ENCODE data around the gene ZNF236. TPM values are rescaled to one million over a fixed set of nuclear protein-coding genes. Genes with fewer than 3 reads are reported as not detected.

ZNF236 gene
- total RNA-seq, 1 donor from 2014 or later: 27.4 TPM

- intact Hi-C loops (cut with micrococcal nuclease): no loop called here
- Mint-ChIP-seq H3K9me3 (no peaks in the 10 kb centered on the region), H3K4me1 (no peaks in the 10 kb centered on the region), H3K27me3 (no peaks in the 10 kb centered on the region), H3K27ac (no peak overlapping the region), H3K4me3 (no peak overlapping the region), H3K36me3 (ENCODE audit: low read depth) (peaks cover 66% of the 10 kb centered on the region)
- DNase-seq: no peak
- TF ChIP-seq CTCF (IDR thresholded peaks at IDR 0.05): no peak
- no peak for ATAC-seq (ENCODE audit: low read depth)
- POLR2A ChIA-PET: no interaction called here
- CTCF ChIA-PET: no interaction called here
Observed at GRCh38 chr18:76896677-76897076, 74.3 kb downstream of the ZNF236 start.

- no peak overlapping the region for H3K27ac Mint-ChIP-seq
- ChIA-PET POLR2A (no interaction called here), CTCF (no interaction called here)
- H3K4me1 Mint-ChIP-seq: no peaks in the 10 kb centered on the region
- H3K9me3 Mint-ChIP-seq: no peaks in the 10 kb centered on the region
- no peak for TF ChIP-seq CTCF (IDR thresholded peaks at IDR 0.05)
- no peak for ATAC-seq (ENCODE audit: low read depth)
- intact Hi-C loops (cut with micrococcal nuclease): no loop called here
- no peak overlapping the region for H3K4me3 Mint-ChIP-seq
- H3K36me3 Mint-ChIP-seq (ENCODE audit: low read depth): peaks cover 68% of the 10 kb centered on the region
- DNase-seq: no peak
- H3K27me3 Mint-ChIP-seq: no peaks in the 10 kb centered on the region
Observed at GRCh38 chr18:76897257-76897656, 74.9 kb downstream of the ZNF236 start.

GRCh38 chr18:76903386-76903785, 81.0 kb downstream of the ZNF236 start:
- H3K36me3 Mint-ChIP-seq (ENCODE audit: low read depth): peaks cover 76% of the 10 kb centered on the region
- POLR2A ChIA-PET: no interaction called here
- TF ChIP-seq CTCF (IDR thresholded peaks at IDR 0.05): no peak

GRCh38 chr18:76905821-76906220, 83.5 kb downstream of the ZNF236 start:
- no peaks in the 10 kb centered on the region for H3K27me3 Mint-ChIP-seq
- ChIA-PET CTCF (interaction anchor here (1.2 kb wide), 1 partner anchor 16 kb away, joined by 5 read pairs; no protein-coding TSS in a partner anchor), POLR2A (no interaction called here)
- no peaks in the 10 kb centered on the region for H3K4me1 Mint-ChIP-seq
- H3K9me3 Mint-ChIP-seq: no peaks in the 10 kb centered on the region
- peaks cover 77% of the 10 kb centered on the region for H3K36me3 Mint-ChIP-seq (ENCODE audit: low read depth)
- ATAC-seq (ENCODE audit: low read depth) (no peak), DNase-seq (no peak)
- intact Hi-C loops (cut with micrococcal nuclease): no loop called here
- TF ChIP-seq CTCF (IDR thresholded peaks at IDR 0.05): no peak
- H3K27ac Mint-ChIP-seq: no peak overlapping the region
- no peak overlapping the region for H3K4me3 Mint-ChIP-seq

More at GRCh38 chr18:76903386-76903785, 81.0 kb downstream of the ZNF236 start:
- H3K27ac Mint-ChIP-seq: no peak overlapping the region
- no peaks in the 10 kb centered on the region for H3K4me1 Mint-ChIP-seq
- CTCF ChIA-PET: no interaction called here
- no peak for DNase-seq
- no peak overlapping the region for H3K4me3 Mint-ChIP-seq
- H3K9me3 Mint-ChIP-seq: no peaks in the 10 kb centered on the region
- no peak for ATAC-seq (ENCODE audit: low read depth)
- H3K27me3 Mint-ChIP-seq: no peaks in the 10 kb centered on the region
- intact Hi-C loops (cut with micrococcal nuclease): no loop called here

GRCh38 chr18:76908277-76908676, 85.9 kb downstream of the ZNF236 start:
- ATAC-seq (ENCODE audit: low read depth): no peak
- Mint-ChIP-seq H3K4me3 (no peak overlapping the region), H3K27me3 (no peaks in the 10 kb centered on the region), H3K27ac (no peak overlapping the region), H3K36me3 (ENCODE audit: low read depth) (peaks cover 79% of the 10 kb centered on the region), H3K9me3 (no peaks in the 10 kb centered on the region), H3K4me1 (no peaks in the 10 kb centered on the region)
- POLR2A ChIA-PET: no interaction called here
- intact Hi-C loops (cut with micrococcal nuclease): no loop called here
- TF ChIP-seq CTCF (IDR thresholded peaks at IDR 0.05): no peak
- no peak for DNase-seq
- CTCF ChIA-PET: no interaction called here

Data from activated B cell treated with CpG ODN at 0.5 μM for 24 hours (primary cell).